GM12878 (cell line): Measurements from ENCODE around the gene MEGF9. TPM values are rescaled to one million over a fixed set of nuclear protein-coding genes. Genes with fewer than 3 reads are reported as not detected.
"Not testable (repeated sequence)": the region's sequence is repeated elsewhere in the genome, so short reads cannot be mapped to it uniquely, and the experiment has no call there.

Source experiments
- ATAC-seq: fragments of 200-7000 bp; cut with Tn5 transposase; 3 replicates; pipeline ENCODE4 v1.9.1; 2020; ENCODE audit warnings: mild to moderate bottlenecking, moderate library complexity
- BruUV-seq: library from RNA; stranded (reverse); fragments of 400-500 nt; replicated peaks from 2 replicates; lab custom pipeline; 2021; lab: Mats Ljungman, UMichigan
- CTCF ChIA-PET: fragments of 300-600 bp; sonication (Branson Sonifier 250); formaldehyde crosslinking; extraction: SDS; loops from one replicate; lab custom pipeline; 2021; ENCODE audit warnings: inconsistent platforms; lab: Yijun Ruan, JAX
- POLR2A ChIA-PET: fragments of 350-600 bp; formaldehyde crosslinking; extraction: SDS; loops from one replicate; lab custom pipeline; 2021; ENCODE audit warnings: inconsistent platforms; lab: Charles Lee
- RAD21 ChIA-PET: fragments of 300-600 bp; sonication (Branson Sonifier 250); formaldehyde crosslinking; loops from one replicate; lab custom pipeline; 2023; ENCODE audit warnings: antibody characterized with exemption; ENCODE audit not compliant: unreplicated experiment; lab: Charles Lee
- SMC1A ChIA-PET: fragments of 300-600 bp; sonication (Branson Sonifier 250); formaldehyde crosslinking; loops from one replicate; lab custom pipeline; 2023; ENCODE audit not compliant: unreplicated experiment, uncharacterized antibody; lab: Charles Lee
- DNase-seq: peaks from one replicate; pipeline ENCODE4 v3.0.0-alpha.2; 2011; ENCODE audit warnings: low read depth, low spot score
- FAIRE-seq: peaks from 3 replicates; lab custom pipeline; 2011; peaks lifted over from hg19 to GRCh38; lab: Jason Lieb, UNC
- H2AFZ ChIP-seq: 2 replicates; pipeline ENCODE4 v1.6.0; 2011; ENCODE audit warnings: low read depth, low read length, control low read depth; ENCODE audit not compliant: control insufficient read depth
- H3K27ac ChIP-seq: 2 replicates; pipeline ENCODE4 v1.5.1; 2011; ENCODE audit warnings: control low read depth; ENCODE audit not compliant: control insufficient read depth, insufficient read depth
- H3K27me3 ChIP-seq, 2 experiments: replicated peaks in 1 of 2; 2 replicates each; pipeline versions ENCODE4 v1.6.0 to v1.6.1; 2011; ENCODE audit warnings: low read length in 1 of 2; ENCODE audit not compliant: control insufficient read depth in 2 of 2, insufficient read depth in 2 of 2
- H3K36me3 ChIP-seq, 2 experiments: 2 replicates each; pipeline ENCODE4 v1.5.1; 2011; ENCODE audit warnings: low read length in 1 of 2; ENCODE audit not compliant: control insufficient read depth in 2 of 2, insufficient read depth in 2 of 2
- H3K4me1 ChIP-seq: 2 replicates; pipeline ENCODE4 v1.6.1; 2011; ENCODE audit warnings: mild to moderate bottlenecking, low read length, moderate library complexity, mixed read lengths; ENCODE audit not compliant: control insufficient read depth, insufficient read depth
- H3K4me2 ChIP-seq: 2 replicates; pipeline ENCODE4 v1.6.0; 2011; ENCODE audit warnings: control low read depth; ENCODE audit not compliant: control insufficient read depth, insufficient read depth
- H3K4me3 ChIP-seq: fragments of 200-600 bp; sonication (generic); 2 replicates; pipeline ENCODE4 v1.5.1; 2016
- H3K79me2 ChIP-seq: 2 replicates; pipeline ENCODE4 v1.6.0; 2011; ENCODE audit warnings: low read length; ENCODE audit not compliant: control insufficient read depth, insufficient read depth
- H3K9ac ChIP-seq: 2 replicates; pipeline ENCODE4 v1.8.0; 2011; ENCODE audit warnings: low read length, control low read depth, mixed read lengths; ENCODE audit not compliant: control insufficient read depth, insufficient read depth
- H3K9me3 ChIP-seq: replicated peaks from 3 replicates; pipeline ENCODE4 v1.5.1; 2011; ENCODE audit warnings: mild to moderate bottlenecking, low read length; ENCODE audit not compliant: control insufficient read depth, insufficient read depth
- H4K20me1 ChIP-seq: 2 replicates; pipeline ENCODE4 v1.6.0; 2011; ENCODE audit not compliant: control insufficient read depth, insufficient read depth
- BHLHE40 ChIP-seq, 2 experiments: fragments of 450-650 bp in 1 of 2; IDR thresholded peaks; 2 replicates each; pipeline ENCODE4 v1.6.1; 2011 to 2017; ENCODE audit warnings: low read depth in 2 of 2, borderline replicate concordance in 1 of 2, improper control_type of control experiment in 1 of 2, low read length in 1 of 2, mild to moderate bottlenecking in 1 of 2
- MLLT1 ChIP-seq: fragments of 450-650 bp; IDR thresholded peaks from 2 replicates; pipeline ENCODE4 v1.6.1; 2016; ENCODE audit warnings: mild to moderate bottlenecking
- RUNX3 ChIP-seq: IDR thresholded peaks from 2 replicates; pipeline ENCODE4 v1.6.1; 2012; ENCODE audit warnings: low read length, inconsistent platforms
- SIN3A ChIP-seq: IDR thresholded peaks from 2 replicates; pipeline ENCODE4 v1.6.1; 2012; ENCODE audit warnings: low read depth, low read length, improper control_type of control experiment
- SPI1 ChIP-seq: IDR thresholded peaks from 2 replicates; pipeline ENCODE4 v1.6.1; 2011; ENCODE audit warnings: low read depth, mild to moderate bottlenecking, low read length, moderate library complexity, borderline replicate concordance; ENCODE audit not compliant: insufficient read depth
- ZBTB4 ChIP-seq: fragments of 450-650 bp; formaldehyde crosslinking; IDR thresholded peaks from 2 replicates; pipeline ENCODE4 v1.4.0; 2022; ENCODE audit warnings: mild to moderate bottlenecking, moderate library complexity
- WGBS: methylation state at CpG from one replicate; pipeline ENCODE4 v1.1.6; 2016; ENCODE audit warnings: low lambda C conversion rate; ENCODE audit not compliant: insufficient replicate concordance, insufficient coverage; ENCODE audit errors: missing lambda C conversion rate; 5-methylcytosine and 5-hydroxymethylcytosine counted together
- in situ Hi-C: fragments of 300-500 bp; cut with MboI; formaldehyde crosslinking; loops from 9 replicates; pipeline ENCODE4 v1.14.3; 2018; ENCODE audit warnings: mixed read lengths
- intact Hi-C: fragments of 100-400 bp; cut with micrococcal nuclease; formaldehyde crosslinking; loops from one replicate; pipeline ENCODE4 v1.14.2; 2022; ENCODE audit not compliant: unreplicated experiment
- polyA plus RNA-seq, 11 experiments: library from polyadenylated mRNA; depleted of rRNA in 4 of 11; unstranded in 6 of 11; stranded (reverse) in 5 of 11; fragments of >200 nt; fragmentation: Nextera tagmentation in 4 of 11; fragmentation: Illumina TruSeq in 1 of 11; extraction: Ambion mirVana in 4 of 11; extraction: Trizol in 1 of 11; gene quantifications; 1 replicate in 1 of 11; 2 replicates in 10 of 11; pipeline versions ENCODE4 v1.2.1 to v1.2.3, GENCODE V29; 2011 to 2016; ENCODE audit warnings: inconsistent platforms in 2 of 11, missing spikeins in 2 of 11, low read depth in 1 of 11
- total RNA-seq, 4 experiments: library from RNA; depleted of rRNA in 3 of 4; stranded (reverse); fragments of >200 nt in 3 of 4; fragmentation: Illumina TruSeq in 1 of 4; extraction: Trizol in 1 of 4; gene quantifications; 2 replicates each; pipeline versions ENCODE4 v1.2.1 to v1.2.3, GENCODE V29; 2013 to 2021

The MEGF9 gene
- total and polyA plus RNA-seq, 10 of the 15 experiments (the other 5 are each of a cell fraction or from before 2014, with no cell fraction given), result 0.71 to 5.1 (median 2.6) TPM

- no peak for TF ChIP-seq SIN3A
Observed at GRCh38 chr9:120556775-120557174, 157.5 kb downstream of the MEGF9 start (continued).

GRCh38 chr9:120555839-120556238, 158.4 kb downstream of the MEGF9 start:
- peak; percentile 47; the same call in 2 of the 3 replicates for ATAC-seq
- peak; percentile 46 for TF ChIP-seq RUNX3
- TF ChIP-seq ZBTB4, result no peak
- TF ChIP-seq SPI1, result 0 out of 2 replicates have a peak, but pooled peaks have one; percentile 22
- TF ChIP-seq BHLHE40 (IDR thresholded peaks at IDR 0.05; ENCODE audit: borderline replicate concordance in 1 of 2, low read depth in 2 of 2, low read length in 1 of 2), result peak; percentile 33 to 69; a peak in 2 of 4 replicates
- TF ChIP-seq MLLT1, result no peak

GRCh38 chr9:120552210-120552704, 162.0 kb downstream of the MEGF9 start:
- BruUV-seq, H3K4me2 ChIP-seq, SMC1A ChIA-PET, H3K9me3 ChIP-seq, FAIRE-seq, in situ Hi-C loops, ATAC-seq, RAD21 ChIA-PET, H3K27ac ChIP-seq, H3K79me2 ChIP-seq, DNase-seq, POLR2A ChIA-PET, H3K27me3 ChIP-seq, H4K20me1 ChIP-seq, CTCF ChIA-PET, H3K9ac ChIP-seq, H3K4me3 ChIP-seq, intact Hi-C loops, H2AFZ ChIP-seq, H3K4me1 ChIP-seq: not testable (repeated sequence)
- WGBS, result 94% methylated on average over 6 of the region's 7 CpGs
- H3K36me3 ChIP-seq, result peaks cover 3 to 15% of the 10 kb centered on the region in 2 experiments; a peak in 3 of 4 replicates

More at GRCh38 chr9:120555839-120556238, 158.4 kb downstream of the MEGF9 start:
- Histone ChIP-seq H2AFZ (no peak overlapping the region), H3K4me3 (no peak overlapping the region), H3K4me2 (no peak overlapping the region), H3K79me2 (no peaks in the 10 kb centered on the region), H3K27ac (no peak overlapping the region), H3K36me3 (peaks cover 2 to 11% of the 10 kb centered on the region in 2 experiments; a peak in 2 of 4 replicates), H4K20me1 (no peaks in the 10 kb centered on the region), H3K27me3 (no peaks in the 10 kb centered on the region), H3K9me3 (no peaks in the 10 kb centered on the region), H3K9ac (no peak overlapping the region), H3K4me1 (no peaks in the 10 kb centered on the region)
- WGBS, result 51% methylated on average over 4 of the region's 4 CpGs
- intact Hi-C loops, result no loop called here
- in situ Hi-C loops, result no loop called here
- ChIA-PET POLR2A (no interaction called here), RAD21 (no interaction called here), SMC1A (interaction anchor here (0.6 kb wide), 1 partner anchor 70 kb away, joined by 3 read pairs; no protein-coding TSS in a partner anchor), CTCF (interaction anchor here (0.7 kb wide), 2 partner anchors 62 to 560 kb away, joined by 3 to 5 read pairs; no protein-coding TSS in a partner anchor)
- DNase-seq, result no peak
- FAIRE-seq, result no peak
- no TSS peak for BruUV-seq
